Measurements from ENCODE around the gene NXN. TPM values are rescaled to one million over a fixed set of nuclear protein-coding genes. Genes with fewer than 3 reads are reported as not detected.
A peak's percentile ranks its signal among the peaks of the same experiment; 100 is the strongest.

Gene NXN
- polyA plus RNA-seq, 1 experiment = 88.8 TPM

DNA sequence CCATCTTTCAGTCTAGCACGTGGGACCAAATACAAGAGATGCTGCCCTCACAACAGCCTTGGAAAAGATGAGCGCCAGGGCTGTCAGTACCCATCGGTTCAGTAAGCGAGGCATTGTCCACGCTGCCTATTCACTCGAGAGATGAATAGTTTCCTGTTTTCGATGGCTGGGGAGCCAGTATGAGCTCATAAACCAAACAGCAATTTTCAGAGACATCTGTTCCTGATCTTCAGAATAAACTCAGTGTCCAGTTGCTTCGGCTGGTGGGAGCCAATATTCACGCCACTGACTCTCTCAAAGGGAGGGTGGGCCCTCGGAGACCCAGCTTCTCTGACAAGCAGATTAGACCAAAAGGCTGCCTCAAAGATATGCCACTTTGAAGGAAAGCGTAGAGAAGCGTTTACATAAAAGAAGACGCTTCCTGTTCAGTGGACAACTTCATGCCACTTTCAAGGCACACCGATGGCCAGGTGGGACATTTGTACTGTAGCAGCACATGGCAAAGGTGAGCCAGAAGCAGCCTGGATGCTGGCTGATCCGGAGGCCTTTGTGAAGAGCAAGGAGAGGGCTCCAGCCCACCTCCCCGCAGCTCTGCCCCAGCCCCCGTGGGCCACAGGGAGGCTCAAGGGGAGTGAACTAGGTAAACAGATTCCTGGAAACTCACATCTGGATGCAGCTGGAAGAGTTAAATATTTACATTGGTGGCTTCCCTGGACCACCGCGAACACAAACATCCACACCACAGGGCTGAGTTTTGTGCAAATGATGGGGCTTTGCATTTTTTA lies 23.4 kb upstream of the NXN start:
- no peaks in the 10 kb centered on the region for H3K27me3 ChIP-seq (ENCODE audit: control insufficient read depth, insufficient read depth, low read length)
- CTCF ChIA-PET = interaction anchor here (1.0 to 5.2 kb wide), 3 partner anchors 53 to 250 kb away, joined by 3 to 54 read pairs (median 5); no protein-coding TSS in a partner anchor
- DNase-seq (ENCODE audit: low read depth) = peak; percentile 36
- POLR2A ChIA-PET = interaction anchor here (0.5 kb wide), 1 partner anchor 601 kb away, joined by 3 read pairs; no protein-coding TSS in a partner anchor
- H3K36me3 ChIP-seq (ENCODE audit: control insufficient read depth, insufficient read depth, low read length) = peaks cover 25% of the 10 kb centered on the region
- H3K4me3 ChIP-seq (ENCODE audit: low read depth, low read length) = no peak overlapping the region
- TF ChIP-seq, protein P1, sequence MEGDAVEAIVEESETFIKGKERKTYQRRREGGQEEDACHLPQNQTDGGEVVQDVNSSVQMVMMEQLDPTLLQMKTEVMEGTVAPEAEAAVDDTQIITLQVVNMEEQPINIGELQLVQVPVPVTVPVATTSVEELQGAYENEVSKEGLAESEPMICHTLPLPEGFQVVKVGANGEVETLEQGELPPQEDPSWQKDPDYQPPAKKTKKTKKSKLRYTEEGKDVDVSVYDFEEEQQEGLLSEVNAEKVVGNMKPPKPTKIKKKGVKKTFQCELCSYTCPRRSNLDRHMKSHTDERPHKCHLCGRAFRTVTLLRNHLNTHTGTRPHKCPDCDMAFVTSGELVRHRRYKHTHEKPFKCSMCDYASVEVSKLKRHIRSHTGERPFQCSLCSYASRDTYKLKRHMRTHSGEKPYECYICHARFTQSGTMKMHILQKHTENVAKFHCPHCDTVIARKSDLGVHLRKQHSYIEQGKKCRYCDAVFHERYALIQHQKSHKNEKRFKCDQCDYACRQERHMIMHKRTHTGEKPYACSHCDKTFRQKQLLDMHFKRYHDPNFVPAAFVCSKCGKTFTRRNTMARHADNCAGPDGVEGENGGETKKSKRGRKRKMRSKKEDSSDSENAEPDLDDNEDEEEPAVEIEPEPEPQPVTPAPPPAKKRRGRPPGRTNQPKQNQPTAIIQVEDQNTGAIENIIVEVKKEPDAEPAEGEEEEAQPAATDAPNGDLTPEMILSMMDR (IDR thresholded peaks at IDR 0.05; ENCODE audit: insufficient read depth, low read depth, low read length) = no peak

DNA sequence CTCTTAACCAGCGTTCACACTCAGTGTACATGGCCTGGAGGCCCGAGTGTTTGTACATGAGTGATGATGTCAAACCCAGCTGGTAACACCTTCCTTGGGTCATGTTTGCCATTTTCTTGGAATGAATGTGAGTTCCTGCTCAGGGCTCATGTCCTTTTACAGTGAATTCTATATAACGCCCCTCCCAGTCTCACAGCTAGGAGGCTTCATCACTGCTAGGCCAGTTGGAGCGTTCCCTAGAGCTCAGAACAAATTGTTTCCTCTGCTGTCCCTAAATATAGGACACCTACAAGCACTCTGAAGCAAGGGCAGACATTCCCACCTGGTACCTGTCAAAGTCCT lies 22.8 kb upstream of the NXN start:
- Histone ChIP-seq H3K4me3 (ENCODE audit: low read depth, low read length) (no peak overlapping the region), H3K36me3 (ENCODE audit: control insufficient read depth, insufficient read depth, low read length) (peaks cover 22% of the 10 kb centered on the region), H3K27me3 (ENCODE audit: control insufficient read depth, insufficient read depth, low read length) (no peaks in the 10 kb centered on the region)
- no peak for DNase-seq (ENCODE audit: low read depth)
- POLR2A ChIA-PET = interaction anchor here (0.5 kb wide), 1 partner anchor 600 kb away, joined by 3 read pairs; no protein-coding TSS in a partner anchor
- CTCF ChIA-PET = interaction anchor here (1.0 to 5.2 kb wide), 3 partner anchors 54 to 250 kb away, joined by 3 to 54 read pairs (median 5); no protein-coding TSS in a partner anchor
- TF ChIP-seq, protein P1 (IDR thresholded peaks at IDR 0.05; ENCODE audit: insufficient read depth, low read depth, low read length) = no peak

DNA sequence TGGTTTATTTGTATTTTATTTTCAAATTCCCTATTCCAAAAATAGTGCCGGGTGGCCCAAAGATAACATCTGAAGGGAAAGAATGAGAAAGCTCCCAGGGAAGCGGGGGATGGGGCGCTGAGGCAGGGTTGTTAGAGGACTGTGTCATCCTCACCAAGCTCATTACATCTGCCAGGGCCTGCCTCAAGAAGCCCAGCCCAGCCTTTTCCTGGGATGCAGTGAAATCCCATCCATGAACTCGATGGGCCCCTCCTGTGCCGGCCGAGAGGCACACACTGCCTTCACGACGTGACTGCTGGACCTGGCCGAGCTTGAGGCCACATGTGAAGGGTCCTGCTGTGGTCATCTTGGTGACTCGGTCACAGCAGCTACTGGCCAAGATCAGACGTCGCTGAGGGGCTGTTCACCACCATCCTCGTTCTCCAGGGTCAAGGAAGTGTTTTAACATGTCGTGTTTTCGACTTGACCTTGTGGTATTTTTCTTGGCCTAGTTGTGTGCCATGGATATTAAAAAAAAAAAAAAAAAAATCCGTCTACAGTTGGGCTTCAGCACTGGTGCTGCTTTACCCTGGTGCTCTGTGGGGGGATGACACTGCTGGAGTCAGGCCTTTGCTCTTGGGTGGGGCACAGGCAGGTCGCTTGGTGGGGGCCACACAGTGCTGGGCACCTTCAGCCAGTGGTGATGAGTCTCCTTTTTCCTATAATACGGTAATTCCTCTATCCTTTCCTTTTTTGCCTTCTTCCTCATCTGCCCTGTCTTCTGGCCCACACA lies 22.2 kb upstream of the NXN start:
- CTCF ChIA-PET = interaction anchor here (0.6 to 5.2 kb wide), 7 partner anchors 22 to 302 kb away, joined by 3 to 54 read pairs (median 3); partner anchors contain the start of gene NXN
- POLR2A ChIA-PET = interaction anchor here (0.6 kb wide), 2 partner anchors 168 to 249 kb away, joined by 3 read pairs; no protein-coding TSS in a partner anchor
- H3K4me3 ChIP-seq (ENCODE audit: low read depth, low read length) = no peak overlapping the region
- TF ChIP-seq, protein P1 (IDR thresholded peaks at IDR 0.05; ENCODE audit: insufficient read depth, low read depth, low read length) = no peak
- peak; percentile 44 for DNase-seq (ENCODE audit: low read depth)
- H3K36me3 ChIP-seq (ENCODE audit: control insufficient read depth, insufficient read depth, low read length) = peaks cover 19% of the 10 kb centered on the region
- H3K27me3 ChIP-seq (ENCODE audit: control insufficient read depth, insufficient read depth, low read length) = no peaks in the 10 kb centered on the region

DNA sequence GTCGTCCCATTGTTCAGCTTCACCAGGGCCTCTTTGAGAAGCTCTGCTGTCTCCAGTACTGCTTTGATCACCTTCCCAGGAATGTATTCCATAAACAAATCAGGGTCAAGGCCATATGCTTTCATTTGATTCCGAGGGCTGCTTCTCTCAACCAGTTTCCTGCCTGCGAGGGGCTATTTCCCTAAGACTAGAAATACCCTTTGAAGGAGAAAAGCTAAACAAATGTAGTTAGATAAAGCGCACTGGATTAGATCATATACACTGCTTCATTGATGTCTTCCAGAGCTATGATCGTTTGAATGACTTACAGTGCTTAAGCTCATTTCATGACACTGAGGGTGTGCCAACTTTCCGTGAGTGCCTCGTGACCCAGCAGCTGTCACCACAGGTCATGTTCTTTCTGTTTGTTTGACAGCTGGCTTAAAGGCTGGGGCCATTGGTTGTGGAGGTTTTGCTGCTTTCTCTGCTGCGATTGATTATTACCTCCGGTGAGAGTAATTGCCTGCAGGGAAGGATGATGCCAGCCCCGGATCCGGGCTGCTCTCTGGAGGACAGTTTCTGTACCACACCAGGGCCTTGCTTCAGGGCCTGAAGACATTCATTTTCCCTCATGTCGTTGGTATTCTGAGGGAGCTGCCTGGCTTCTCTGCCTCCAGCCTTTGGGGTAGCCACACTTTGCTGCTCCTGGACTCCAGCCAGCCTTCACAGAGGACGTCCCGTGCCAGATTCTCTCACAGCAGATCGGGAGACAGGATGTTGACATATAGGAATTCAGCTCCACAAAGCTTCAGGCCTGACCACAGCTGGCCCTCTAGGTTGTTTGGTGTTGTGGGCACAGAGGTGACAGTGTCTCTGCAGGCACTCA lies 21.3 kb upstream of the NXN start:
- ChIA-PET CTCF (interaction anchor here (0.5 to 5.2 kb wide), 10 partner anchors 17 to 301 kb away, joined by 3 to 54 read pairs (median 4); partner anchors contain the start of gene NXN), POLR2A (interaction anchor here (0.6 kb wide), 2 partner anchors 167 to 248 kb away, joined by 3 read pairs; no protein-coding TSS in a partner anchor)
- TF ChIP-seq, protein P1 (IDR thresholded peaks at IDR 0.05; ENCODE audit: insufficient read depth, low read depth, low read length) = 0 out of 2 replicates have a peak, but pooled peaks have one; percentile 28
- no peak for DNase-seq (ENCODE audit: low read depth)
- H3K36me3 ChIP-seq (ENCODE audit: control insufficient read depth, insufficient read depth, low read length) = peaks cover 16% of the 10 kb centered on the region
- H3K27me3 ChIP-seq (ENCODE audit: control insufficient read depth, insufficient read depth, low read length) = no peaks in the 10 kb centered on the region
- H3K4me3 ChIP-seq (ENCODE audit: low read depth, low read length) = no peak overlapping the region
